ENCODE measurements around the gene CSMD2. TPM values are rescaled to one million over a fixed set of nuclear protein-coding genes. Genes with fewer than 3 reads are reported as not detected.

CSMD2 gene
- polyA plus RNA-seq, 1 of the 3 experiments (the other 2 are of a cell fraction) = not detected

- Histone ChIP-seq H3K4me1 (ENCODE audit: control insufficient read depth in 1 of 2, insufficient read depth in 2 of 2, low read depth in 1 of 2, low read length in 1 of 2) (no peaks in the 10 kb centered on the region; a peak in 1 of 4 replicates), H3K27ac (ENCODE audit: low read depth in 2 of 2, low read length in 1 of 2) (no peak overlapping the region), H3K36me3 (replicated peaks in 1 of 2; ENCODE audit: control insufficient read depth in 1 of 2, insufficient read depth in 2 of 2, low read length in 1 of 2) (no peaks in the 10 kb centered on the region), H4K20me1 (ENCODE audit: insufficient read depth) (no peaks in the 10 kb centered on the region), H3K9me2 (no peaks in the 10 kb centered on the region), H3K9ac (no peak overlapping the region), H3K4me3 (ENCODE audit: low read depth in 2 of 2, low read length in 1 of 2) (no peak overlapping the region), H2AFZ (ENCODE audit: low read depth) (no peak overlapping the region), H3K79me2 (ENCODE audit: insufficient read depth) (no peaks in the 10 kb centered on the region), H3K4me2 (no peak overlapping the region), H3K27me3 (ENCODE audit: insufficient read depth) (no peaks in the 10 kb centered on the region), H3F3A (replicated peaks; ENCODE audit: insufficient read depth) (no peaks in the 10 kb centered on the region), H3K9me3 (no peaks in the 10 kb centered on the region)
- no peak for TF ChIP-seq RCOR1 (IDR thresholded peaks at IDR 0.05; ENCODE audit: low read length)
- no peak for TF ChIP-seq FOXM1 (IDR thresholded peaks at IDR 0.05; ENCODE audit: low read depth)
- TF ChIP-seq MEF2A (IDR thresholded peaks at IDR 0.05; ENCODE audit: borderline replicate concordance, low read depth) = no peak
- no peak for TF ChIP-seq RFX5 (IDR thresholded peaks at IDR 0.05; ENCODE audit: low read length)
- TF ChIP-seq RXRA (IDR thresholded peaks at IDR 0.05; ENCODE audit: borderline replicate concordance, low read depth) = no peak
- no peak for TF ChIP-seq ELF1 (IDR thresholded peaks at IDR 0.05)
- TF ChIP-seq FOSL2 (IDR thresholded peaks at IDR 0.05; ENCODE audit: borderline replicate concordance, low read depth) = no peak
- no peak for TF ChIP-seq NRF1 (IDR thresholded peaks at IDR 0.05; ENCODE audit: low read depth, low read length)
- no peak for TF ChIP-seq REST (IDR thresholded peaks at IDR 0.05; ENCODE audit: low read depth, low read length)
- TF ChIP-seq MAX (IDR thresholded peaks at IDR 0.05; ENCODE audit: low read depth) = no peak
- TF ChIP-seq RAD21 (IDR thresholded peaks at IDR 0.05; ENCODE audit: low read length) = no peak
- no peak for TF ChIP-seq EP300 (IDR thresholded peaks at IDR 0.05; ENCODE audit: borderline replicate concordance in 1 of 2, low read depth in 1 of 2, low read length in 1 of 2)
- no peak for TF ChIP-seq TEAD4 (IDR thresholded peaks at IDR 0.05; ENCODE audit: borderline replicate concordance, insufficient read depth)
- no peak for TF ChIP-seq NFIC (IDR thresholded peaks at IDR 0.05; ENCODE audit: borderline replicate concordance)
- no peak for TF ChIP-seq USF2 (IDR thresholded peaks at IDR 0.05; ENCODE audit: borderline replicate concordance, low read depth, low read length)
- ChIA-PET CTCF (interaction anchor here (0.7 to 1.2 kb wide), 2 partner anchors 13 to 129 kb away, joined by 3 read pairs; no protein-coding TSS in a partner anchor), POLR2A (no interaction called here)
- 32% methylated on average over 5 of the region's 5 CpGs for WGBS (ENCODE audit: low lambda C conversion rate)
- no peak for DNase-seq
These were observed 94.7 kb downstream of the CSMD2 start for GRCh38 chr1:34070201-34070836.
